ENCODE measurements around the gene OR1C1.

OR1C1 gene

DNA sequence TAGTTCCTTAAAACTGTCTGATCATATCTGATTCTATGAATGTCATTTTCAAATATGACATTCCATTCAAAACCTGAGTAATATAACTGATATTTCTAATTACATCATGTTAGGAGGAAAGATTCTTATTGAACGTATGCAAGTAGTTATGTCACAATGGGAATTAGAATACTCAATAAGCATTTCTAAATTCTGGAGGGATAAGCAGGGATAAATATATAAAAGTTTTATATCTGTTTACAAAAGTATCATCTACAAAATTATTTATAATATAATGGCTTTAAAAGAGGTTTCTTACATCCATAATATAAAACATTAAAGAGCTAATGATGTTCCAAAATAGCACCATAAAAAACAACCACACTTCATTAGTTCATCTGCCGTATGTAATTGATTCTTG, 12.3 kb downstream of the OR1C1 start, which contains the start of gene OR14A2:
Gene OR14A2 (minus strand): TSS at position 101 of the 400 bp plus-strand sequence.
- TF ChIP-seq TAF1 (IDR thresholded peaks at IDR 0.05; ENCODE audit: borderline replicate concordance, insufficient read depth, low read length) (no peak), SIN3A (IDR thresholded peaks at IDR 0.05; ENCODE audit: borderline replicate concordance, insufficient read depth, low read length) (no peak), POLR2AphosphoS5 (IDR thresholded peaks at IDR 0.05; ENCODE audit: low read depth, low read length) (no peak), FOXP2 (optimal IDR thresholded peaks at IDR 0.05; ENCODE audit: borderline replicate concordance, extremely low read depth, extremely low read length, insufficient read depth) (no peak)
- TF ChIP-seq, protein P1, sequence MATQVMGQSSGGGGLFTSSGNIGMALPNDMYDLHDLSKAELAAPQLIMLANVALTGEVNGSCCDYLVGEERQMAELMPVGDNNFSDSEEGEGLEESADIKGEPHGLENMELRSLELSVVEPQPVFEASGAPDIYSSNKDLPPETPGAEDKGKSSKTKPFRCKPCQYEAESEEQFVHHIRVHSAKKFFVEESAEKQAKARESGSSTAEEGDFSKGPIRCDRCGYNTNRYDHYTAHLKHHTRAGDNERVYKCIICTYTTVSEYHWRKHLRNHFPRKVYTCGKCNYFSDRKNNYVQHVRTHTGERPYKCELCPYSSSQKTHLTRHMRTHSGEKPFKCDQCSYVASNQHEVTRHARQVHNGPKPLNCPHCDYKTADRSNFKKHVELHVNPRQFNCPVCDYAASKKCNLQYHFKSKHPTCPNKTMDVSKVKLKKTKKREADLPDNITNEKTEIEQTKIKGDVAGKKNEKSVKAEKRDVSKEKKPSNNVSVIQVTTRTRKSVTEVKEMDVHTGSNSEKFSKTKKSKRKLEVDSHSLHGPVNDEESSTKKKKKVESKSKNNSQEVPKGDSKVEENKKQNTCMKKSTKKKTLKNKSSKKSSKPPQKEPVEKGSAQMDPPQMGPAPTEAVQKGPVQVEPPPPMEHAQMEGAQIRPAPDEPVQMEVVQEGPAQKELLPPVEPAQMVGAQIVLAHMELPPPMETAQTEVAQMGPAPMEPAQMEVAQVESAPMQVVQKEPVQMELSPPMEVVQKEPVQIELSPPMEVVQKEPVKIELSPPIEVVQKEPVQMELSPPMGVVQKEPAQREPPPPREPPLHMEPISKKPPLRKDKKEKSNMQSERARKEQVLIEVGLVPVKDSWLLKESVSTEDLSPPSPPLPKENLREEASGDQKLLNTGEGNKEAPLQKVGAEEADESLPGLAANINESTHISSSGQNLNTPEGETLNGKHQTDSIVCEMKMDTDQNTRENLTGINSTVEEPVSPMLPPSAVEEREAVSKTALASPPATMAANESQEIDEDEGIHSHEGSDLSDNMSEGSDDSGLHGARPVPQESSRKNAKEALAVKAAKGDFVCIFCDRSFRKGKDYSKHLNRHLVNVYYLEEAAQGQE (IDR thresholded peaks at IDR 0.05; ENCODE audit: insufficient read depth in 1 of 2, low read depth in 2 of 2, low read length in 2 of 2) = no peak

DNA sequence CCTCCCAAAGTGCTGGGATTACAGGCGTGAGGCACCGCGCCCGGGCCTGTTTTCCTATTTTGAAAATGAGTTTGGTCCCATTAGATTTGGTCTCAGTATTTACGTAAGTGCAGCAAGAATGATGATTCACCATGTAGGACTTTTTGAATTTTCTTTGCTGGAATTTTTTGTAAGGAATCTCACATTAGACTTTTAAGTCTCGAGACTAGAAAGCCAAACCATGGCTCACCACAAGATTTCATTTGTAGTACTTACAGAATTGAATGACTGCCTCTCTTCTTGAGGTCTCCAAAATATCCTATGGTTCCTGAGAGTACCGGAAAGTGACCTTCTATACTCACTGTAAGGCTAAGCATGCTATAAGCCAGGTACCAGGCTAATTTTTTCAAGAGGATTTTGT, 12.7 kb downstream of the OR1C1 start:
- no peak for TF ChIP-seq POLR2AphosphoS5 (IDR thresholded peaks at IDR 0.05; ENCODE audit: low read depth, low read length)
- TF ChIP-seq, protein P1 (IDR thresholded peaks at IDR 0.05; ENCODE audit: insufficient read depth in 1 of 2, low read depth in 2 of 2, low read length in 2 of 2) = no peak
- TF ChIP-seq FOXP2 (optimal IDR thresholded peaks at IDR 0.05; ENCODE audit: borderline replicate concordance, extremely low read depth, extremely low read length, insufficient read depth) = no peak
- TF ChIP-seq SIN3A (IDR thresholded peaks at IDR 0.05; ENCODE audit: borderline replicate concordance, insufficient read depth, low read length) = no peak
- no peak for TF ChIP-seq TAF1 (IDR thresholded peaks at IDR 0.05; ENCODE audit: borderline replicate concordance, insufficient read depth, low read length)

DNA sequence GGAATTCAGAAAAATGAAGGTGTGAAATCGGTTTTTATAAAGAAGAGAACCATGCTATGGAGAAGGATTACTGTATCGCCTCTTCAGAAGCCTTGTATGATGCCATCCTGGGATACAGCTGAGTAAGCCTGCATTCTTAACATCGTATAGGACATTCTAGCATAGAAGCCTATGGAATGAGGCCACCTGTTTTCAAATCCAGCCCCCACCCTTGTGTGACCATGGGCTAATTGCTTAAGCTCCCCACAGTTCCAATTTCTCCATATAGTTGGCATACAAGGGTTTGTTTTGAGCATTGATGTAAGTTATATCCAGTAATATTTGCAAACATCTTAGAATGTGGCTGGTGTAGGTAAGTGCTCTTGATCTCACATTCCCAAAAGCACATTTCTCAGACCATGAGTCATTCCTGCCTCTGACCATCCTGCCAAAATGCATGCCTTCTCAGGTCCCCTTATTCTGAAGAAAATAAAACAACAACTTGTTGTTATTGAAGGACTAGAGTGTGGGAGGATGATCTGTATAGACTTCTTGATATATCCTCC, 13.9 kb downstream of the OR1C1 start:
- TF ChIP-seq SIN3A (IDR thresholded peaks at IDR 0.05; ENCODE audit: borderline replicate concordance, insufficient read depth, low read length) (no peak), TAF1 (IDR thresholded peaks at IDR 0.05; ENCODE audit: borderline replicate concordance, insufficient read depth, low read length) (no peak), FOXP2 (optimal IDR thresholded peaks at IDR 0.05; ENCODE audit: borderline replicate concordance, extremely low read depth, extremely low read length, insufficient read depth) (no peak), POLR2AphosphoS5 (IDR thresholded peaks at IDR 0.05; ENCODE audit: low read depth, low read length) (no peak)
- TF ChIP-seq, protein P1 (IDR thresholded peaks at IDR 0.05; ENCODE audit: insufficient read depth in 1 of 2, low read depth in 2 of 2, low read length in 2 of 2) = no peak

DNA sequence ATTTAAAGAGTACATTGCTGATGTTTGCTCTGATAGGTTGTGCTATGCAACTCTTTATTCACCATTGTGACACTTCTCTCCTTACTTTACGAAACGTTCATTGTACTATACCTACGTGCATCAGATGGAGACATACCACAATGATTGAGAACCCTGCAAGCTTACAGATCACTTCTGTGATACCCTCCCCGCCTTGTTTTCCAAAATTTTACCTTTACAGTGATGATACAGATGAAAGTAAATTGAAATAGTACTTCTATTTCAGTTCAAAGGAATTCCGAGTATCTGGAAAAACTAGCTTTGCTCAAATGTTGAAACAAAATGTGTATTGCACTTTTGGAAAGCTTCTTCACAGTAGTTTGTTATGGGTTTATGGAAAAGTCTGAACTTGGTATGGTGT, 18.6 kb downstream of the OR1C1 start:
- TF ChIP-seq, protein P1 (IDR thresholded peaks at IDR 0.05; ENCODE audit: insufficient read depth in 1 of 2, low read depth in 2 of 2, low read length in 2 of 2) = no peak
- TF ChIP-seq TAF1 (IDR thresholded peaks at IDR 0.05; ENCODE audit: borderline replicate concordance, insufficient read depth, low read length) (no peak), FOXP2 (optimal IDR thresholded peaks at IDR 0.05; ENCODE audit: borderline replicate concordance, extremely low read depth, extremely low read length, insufficient read depth) (no peak)

DNA sequence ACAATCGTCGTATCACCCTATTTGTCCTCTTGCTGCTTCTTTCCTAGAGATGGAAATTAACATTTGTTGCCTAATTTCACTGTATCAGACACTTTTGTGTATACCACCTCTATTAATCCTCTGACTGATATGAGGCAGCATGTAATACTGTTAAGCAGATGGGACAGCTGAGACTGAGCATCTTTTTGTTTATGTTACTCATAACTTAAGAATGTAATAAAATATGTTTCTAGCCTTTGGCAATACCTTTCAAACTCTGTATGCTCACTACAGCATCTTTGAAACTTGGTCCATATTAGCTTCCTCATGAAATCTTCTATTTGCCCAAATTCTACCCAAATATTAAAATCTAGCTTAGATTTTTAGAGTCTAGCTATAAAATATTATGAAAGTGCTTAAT, 19.6 kb downstream of the OR1C1 start:
- TF ChIP-seq POLR2AphosphoS5 (IDR thresholded peaks at IDR 0.05; ENCODE audit: low read depth, low read length) (no peak), SIN3A (IDR thresholded peaks at IDR 0.05; ENCODE audit: borderline replicate concordance, insufficient read depth, low read length) (no peak), TAF1 (IDR thresholded peaks at IDR 0.05; ENCODE audit: borderline replicate concordance, insufficient read depth, low read length) (no peak), FOXP2 (optimal IDR thresholded peaks at IDR 0.05; ENCODE audit: borderline replicate concordance, extremely low read depth, extremely low read length, insufficient read depth) (no peak)
- TF ChIP-seq, protein P1 (IDR thresholded peaks at IDR 0.05; ENCODE audit: insufficient read depth in 1 of 2, low read depth in 2 of 2, low read length in 2 of 2) = no peak
